LNCaP clone FGC (cell line): ENCODE results near the gene OSBPL5.

Source experiments
- DNase-seq: peaks from one replicate; pipeline ENCODE4 v3.0.0-alpha.2; 2011; ENCODE audit warnings: low read depth
- H3K4me3 ChIP-seq: 2 replicates; pipeline ENCODE4 v1.5.1; 2011; ENCODE audit warnings: mild to moderate bottlenecking, low read depth, low read length, control low read depth
- CTCF ChIP-seq: IDR thresholded peaks from 2 replicates; pipeline ENCODE4 v1.5.1; 2012; ENCODE audit warnings: mild to moderate bottlenecking; ENCODE audit not compliant: control insufficient read depth, insufficient read depth; ENCODE audit errors: extremely low read depth

OSBPL5 gene

GRCh38 chr11:3206156-3206921 lies 41.2 kb upstream of the OSBPL5 start:
- no peak for DNase-seq
- TF ChIP-seq CTCF = no peak
- H3K4me3 ChIP-seq = no peak overlapping the region

GRCh38 chr11:3205261-3206155 lies 40.4 kb upstream of the OSBPL5 start:
- DNase-seq = no peak
- no peak overlapping the region for H3K4me3 ChIP-seq
- no peak for TF ChIP-seq CTCF

GRCh38 chr11:3204141-3205015 lies 39.3 kb upstream of the OSBPL5 start:
- DNase-seq = no peak
- no peak overlapping the region for H3K4me3 ChIP-seq
- no peak for TF ChIP-seq CTCF

GRCh38 chr11:3203221-3204043 lies 38.3 kb upstream of the OSBPL5 start:
- DNase-seq = peak; percentile 3
- H3K4me3 ChIP-seq = no peak overlapping the region

GRCh38 chr11:3202759-3203158 lies 37.6 kb upstream of the OSBPL5 start:
- DNase-seq = no peak
- TF ChIP-seq CTCF = no peak
- H3K4me3 ChIP-seq = no peak overlapping the region

More at GRCh38 chr11:3203221-3204043, 38.3 kb upstream of the OSBPL5 start:
- no peak for TF ChIP-seq CTCF

- H3K4me3 ChIP-seq = no peak overlapping the region
- DNase-seq = no peak
- TF ChIP-seq CTCF = no peak
Observed at GRCh38 chr11:3202305-3202704, 37.2 kb upstream of the OSBPL5 start.
